Activated CD4-positive, CD25-positive, alpha-beta regulatory T cell (primary cell): ENCODE results near the gene EID3.
"Not testable (repeated sequence)": the region's sequence is repeated elsewhere in the genome, so short reads cannot be mapped to it uniquely, and the experiment has no call there.

Source experiments
- DNase-seq, 4 experiments: peaks; one replicate each; lab custom pipeline; 2025; lab: John Stamatoyannopoulos, UW

The EID3 gene

DNA sequence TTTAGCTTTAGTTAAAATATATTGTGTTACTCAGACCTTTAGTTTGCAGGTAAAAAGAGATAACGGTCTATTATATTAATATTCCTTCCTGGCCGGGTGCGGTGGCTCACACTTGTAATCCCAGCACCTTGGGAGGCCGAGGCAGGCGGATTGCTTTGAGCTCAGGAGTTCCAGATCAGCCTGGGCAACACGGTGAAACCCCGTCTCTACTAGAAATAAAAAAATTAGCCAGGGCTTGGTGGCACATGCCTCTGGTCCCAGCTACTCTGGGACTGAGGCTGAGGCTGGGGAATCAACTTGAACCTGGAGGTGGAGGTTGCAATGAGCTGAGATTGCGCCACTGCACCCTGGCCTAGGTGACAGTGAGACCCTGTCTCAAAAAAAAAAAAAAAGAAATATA is 13.2 kb upstream of the EID3 start:
- no peak for DNase-seq

DNA sequence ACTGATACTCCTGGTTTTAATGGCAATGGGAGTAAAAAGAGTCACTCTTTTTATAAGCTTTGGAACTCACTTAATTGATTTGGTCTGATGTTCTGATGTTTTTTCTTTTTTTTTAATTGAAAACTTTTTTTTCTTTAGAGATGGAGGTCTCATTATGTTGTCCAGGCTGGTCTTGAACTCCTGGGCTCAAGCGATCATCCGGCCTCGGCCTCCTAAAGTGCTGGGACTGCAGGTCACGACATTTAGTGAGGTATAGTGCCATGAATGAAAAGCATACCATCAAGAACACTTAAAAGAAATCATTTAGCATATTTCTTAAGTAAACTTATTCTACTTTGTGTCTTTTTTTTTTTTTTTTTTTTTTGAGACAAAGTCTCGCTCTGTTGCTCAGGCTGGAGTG is 12.7 kb upstream of the EID3 start:
- DNase-seq = no peak

DNA sequence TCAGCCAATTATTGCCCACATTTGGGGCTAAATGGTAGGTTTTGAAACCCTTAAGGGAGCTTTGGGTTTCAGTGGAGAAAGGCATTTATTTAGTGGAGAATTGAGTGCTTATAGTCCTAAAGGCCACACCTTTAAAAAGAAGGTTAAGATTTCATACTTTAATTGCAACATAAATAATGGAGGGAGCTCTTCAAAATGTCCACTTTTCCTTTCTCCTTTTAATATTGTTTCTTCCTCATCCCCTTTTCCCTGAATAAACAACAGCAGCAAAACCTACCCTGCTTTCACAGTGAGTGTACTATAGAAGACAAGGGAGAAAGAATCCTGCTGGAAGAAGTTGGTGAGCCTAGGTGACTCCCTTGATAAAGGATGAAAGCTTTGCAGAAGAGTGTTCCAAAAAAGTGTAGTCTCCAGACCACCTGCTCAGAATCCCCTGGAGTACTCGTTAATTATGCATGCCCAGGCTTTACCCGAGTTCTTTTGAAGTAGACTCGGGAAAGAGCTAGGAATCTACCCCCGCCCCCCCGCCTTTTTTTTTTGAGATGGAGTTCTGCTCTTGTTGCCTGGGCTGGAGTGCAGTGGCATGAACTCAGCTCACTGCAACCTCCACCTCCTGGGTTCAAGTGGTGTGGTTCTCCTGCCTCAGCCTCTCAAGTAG is 11.5 kb upstream of the EID3 start:
- DNase-seq = no peak

DNA sequence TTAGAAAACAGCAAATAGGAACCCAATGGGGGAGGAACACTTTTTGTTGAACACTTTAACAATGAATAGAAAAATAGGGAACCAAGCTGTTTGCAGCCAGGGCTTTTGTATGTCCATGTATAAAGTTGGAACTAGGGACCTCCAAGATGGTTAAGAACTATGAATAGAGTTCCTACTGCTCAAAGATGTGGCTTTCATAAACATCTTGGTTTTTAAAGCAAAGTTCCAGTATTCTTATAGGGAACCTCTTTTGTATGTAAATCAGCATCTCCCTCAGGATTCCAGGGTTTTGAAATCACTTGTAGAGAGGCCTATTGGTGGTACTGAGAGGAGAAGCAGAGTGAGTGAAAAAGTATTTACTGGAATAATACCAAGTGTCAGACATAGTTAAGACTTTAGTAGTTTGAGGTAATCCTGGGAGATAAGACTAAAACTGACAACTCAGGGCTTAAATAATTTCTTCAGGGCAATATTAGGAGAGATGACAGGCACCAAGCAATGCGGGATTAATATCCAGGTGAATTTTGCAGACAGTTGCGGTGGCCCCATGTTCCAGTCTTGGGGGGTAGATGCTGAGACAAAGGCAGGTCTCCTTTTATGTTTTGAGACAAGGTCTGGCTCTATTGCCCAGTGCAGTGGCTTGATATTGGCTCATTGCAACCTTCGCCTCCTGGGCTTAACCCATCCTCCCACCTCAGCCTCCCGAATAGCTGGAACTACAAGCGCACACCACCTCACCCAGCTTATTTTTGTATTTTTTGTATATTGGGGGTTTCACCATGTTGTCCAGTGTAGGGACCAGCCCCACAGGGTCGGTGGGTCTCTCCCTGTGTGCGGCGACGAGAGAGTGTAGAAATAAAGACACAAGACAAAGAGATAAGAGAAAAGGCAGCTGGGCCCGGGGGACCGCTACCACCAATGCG is 10.4 kb upstream of the EID3 start:
- no peak for DNase-seq

DNA sequence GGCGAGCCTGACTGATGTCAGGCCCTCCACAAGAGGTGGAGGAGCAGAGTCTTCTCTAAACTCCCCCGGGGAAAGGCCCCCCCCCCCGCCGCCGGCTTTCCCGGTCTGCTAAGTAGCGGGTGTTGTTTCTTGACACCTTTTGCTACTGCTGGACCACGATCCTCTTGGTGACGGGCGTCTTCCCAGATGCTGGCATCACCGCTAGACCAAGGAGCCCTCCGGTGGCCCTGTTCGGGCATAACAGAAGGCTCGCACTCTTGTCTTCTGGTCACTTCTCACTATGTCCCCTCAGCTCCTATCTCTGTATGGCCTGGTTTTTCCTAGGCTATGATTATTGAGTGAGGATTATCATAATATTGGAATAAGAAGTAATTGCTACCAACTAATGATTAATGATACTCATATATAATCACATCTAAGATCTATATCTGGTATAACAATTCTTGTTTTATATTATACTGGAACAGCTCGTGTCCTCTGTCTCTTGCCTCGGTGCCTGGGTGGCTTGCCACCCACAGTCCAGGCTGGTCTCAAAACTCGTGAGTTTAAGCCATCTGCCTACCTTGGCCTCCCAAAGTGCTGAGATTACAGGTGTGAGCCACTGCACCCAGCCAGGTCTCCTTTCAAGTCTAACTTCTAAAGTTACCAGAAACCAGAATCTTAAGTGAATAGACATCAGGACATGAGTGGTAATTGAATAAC is 9.2 kb upstream of the EID3 start:
- not testable (repeated sequence) for DNase-seq

DNA sequence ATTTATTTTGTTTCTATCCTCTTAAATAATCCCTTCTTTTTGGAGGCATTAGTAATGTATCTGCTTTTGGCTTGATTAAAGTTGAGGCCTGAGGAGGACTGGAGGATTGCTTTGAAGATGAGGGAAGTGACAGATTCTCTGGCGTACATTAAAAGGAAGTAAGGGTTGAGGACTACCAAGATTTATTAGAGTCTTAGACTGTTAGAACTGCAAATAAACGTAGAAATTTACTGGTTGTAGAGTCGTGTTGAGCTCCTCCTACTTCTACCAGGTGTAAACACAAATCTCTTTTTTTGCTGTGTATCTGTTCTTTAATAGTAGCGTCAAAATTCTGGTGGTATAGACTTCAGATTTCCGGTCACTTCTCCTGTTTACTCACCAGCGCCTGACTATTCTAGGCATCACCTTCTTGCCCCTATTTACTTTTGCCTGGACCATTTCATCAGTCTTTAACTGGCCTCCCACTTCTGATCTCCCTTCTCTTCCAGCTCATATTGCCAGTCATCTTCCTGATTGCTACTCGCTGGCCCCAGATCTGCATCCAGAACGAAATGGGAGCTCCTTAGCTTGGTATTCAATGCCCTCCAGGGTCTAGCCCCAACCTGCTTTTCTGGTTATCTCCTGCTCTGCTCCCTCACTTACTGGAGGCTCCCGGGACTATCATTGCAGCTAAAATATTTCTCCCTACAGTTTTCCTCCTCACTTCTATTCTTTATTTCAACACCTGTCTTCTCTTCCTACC is 8.4 kb upstream of the EID3 start:
- DNase-seq = no peak

DNA sequence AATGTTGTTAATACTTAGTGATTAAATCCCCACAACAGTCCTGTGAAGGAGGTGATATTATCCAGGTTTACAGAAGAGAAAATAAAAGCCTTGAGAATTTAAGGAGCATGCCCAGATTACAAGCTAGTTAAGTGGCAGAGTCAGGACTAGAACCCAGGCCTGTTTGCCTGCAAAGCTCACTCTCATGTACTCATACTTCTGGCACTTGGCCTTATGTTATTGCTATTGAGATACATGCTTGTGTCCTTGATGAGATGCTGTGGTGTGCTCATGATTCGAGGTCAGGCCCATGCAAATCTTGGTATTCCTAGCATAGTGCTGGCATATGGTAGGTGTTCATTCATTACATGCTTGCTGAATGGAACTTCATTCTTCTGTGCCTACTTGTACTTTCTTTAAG is 7.6 kb upstream of the EID3 start:
- DNase-seq = no peak

DNA sequence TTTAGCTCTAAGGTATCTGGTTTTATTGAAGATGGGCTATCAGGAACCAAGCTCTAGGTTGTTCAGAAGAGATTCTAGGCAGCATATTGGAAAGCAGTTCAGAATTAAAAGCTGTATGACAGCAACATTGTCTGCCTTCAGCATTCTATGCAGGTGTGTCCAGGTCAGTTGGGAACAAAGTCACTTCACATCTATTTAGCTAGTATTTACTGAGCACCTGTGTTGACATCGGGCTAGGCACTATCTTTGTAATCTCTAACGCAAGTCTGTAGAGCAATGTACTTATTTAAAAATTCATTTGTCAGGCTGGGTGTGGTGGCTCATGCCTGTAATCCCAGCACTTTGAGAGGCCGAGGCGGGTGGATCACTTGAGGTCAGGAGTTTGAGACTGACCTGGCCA is 6.8 kb upstream of the EID3 start:
- DNase-seq = no peak

DNA sequence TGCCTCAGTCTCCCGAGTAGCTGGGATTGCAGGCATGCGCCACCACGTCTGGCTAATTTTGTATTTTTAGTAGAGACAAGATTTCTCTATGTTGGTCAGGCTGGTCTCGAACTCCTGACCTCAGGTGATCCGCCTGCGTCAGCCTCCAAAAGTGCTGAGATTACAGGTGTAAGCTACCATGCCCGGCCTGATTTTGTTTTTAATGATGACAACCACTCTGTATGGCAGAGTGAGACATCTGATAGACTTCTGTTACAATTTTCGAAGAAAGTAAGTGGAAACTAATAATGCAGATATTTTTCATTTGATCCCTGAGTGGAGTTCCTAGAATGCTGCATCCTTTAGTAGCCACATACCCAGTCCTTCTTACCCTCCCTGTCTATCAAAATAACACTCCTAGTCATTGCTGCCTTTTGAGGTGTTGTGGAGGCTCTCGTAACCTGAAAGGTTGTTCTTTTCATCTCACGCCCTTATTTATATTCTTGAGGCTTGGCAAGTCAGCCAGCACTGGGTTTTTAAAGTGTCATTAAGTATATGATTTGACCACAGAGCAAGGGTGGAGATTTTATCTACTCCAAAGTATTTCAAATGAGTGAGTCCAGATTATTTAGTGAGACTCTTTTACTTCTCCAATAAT is 5.9 kb upstream of the EID3 start:
- DNase-seq = no peak

DNA sequence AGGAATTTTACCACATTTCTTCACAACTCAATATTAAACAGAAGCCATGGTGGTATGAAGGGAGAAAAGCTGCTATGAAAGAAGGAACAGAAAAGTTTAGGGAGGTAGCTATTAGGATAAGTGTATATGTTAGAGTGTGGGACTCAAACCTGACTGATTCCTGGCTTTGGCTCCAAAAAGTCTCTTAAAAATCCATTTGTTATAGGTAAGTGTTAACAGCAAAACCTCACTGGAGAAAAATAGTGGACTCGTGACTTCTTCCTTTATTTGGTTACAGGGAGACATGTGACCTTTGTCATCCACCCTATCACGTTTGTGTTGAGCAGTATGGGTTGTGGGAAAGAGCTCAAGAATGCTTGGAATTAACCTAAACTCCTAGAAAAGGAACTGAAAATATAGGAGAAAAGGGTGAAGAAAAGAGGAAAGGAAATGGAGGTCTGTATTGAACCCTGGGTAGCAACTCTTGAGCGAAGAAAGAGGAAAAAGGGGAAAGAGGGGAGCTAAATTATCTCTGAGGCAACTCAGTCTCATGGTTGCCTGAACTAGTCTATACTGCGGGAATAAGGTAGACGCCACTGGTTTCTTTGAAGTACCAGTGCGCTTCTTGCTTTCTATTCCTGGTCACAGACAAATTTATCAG is 3.6 kb upstream of the EID3 start:
- no peak for DNase-seq

DNA sequence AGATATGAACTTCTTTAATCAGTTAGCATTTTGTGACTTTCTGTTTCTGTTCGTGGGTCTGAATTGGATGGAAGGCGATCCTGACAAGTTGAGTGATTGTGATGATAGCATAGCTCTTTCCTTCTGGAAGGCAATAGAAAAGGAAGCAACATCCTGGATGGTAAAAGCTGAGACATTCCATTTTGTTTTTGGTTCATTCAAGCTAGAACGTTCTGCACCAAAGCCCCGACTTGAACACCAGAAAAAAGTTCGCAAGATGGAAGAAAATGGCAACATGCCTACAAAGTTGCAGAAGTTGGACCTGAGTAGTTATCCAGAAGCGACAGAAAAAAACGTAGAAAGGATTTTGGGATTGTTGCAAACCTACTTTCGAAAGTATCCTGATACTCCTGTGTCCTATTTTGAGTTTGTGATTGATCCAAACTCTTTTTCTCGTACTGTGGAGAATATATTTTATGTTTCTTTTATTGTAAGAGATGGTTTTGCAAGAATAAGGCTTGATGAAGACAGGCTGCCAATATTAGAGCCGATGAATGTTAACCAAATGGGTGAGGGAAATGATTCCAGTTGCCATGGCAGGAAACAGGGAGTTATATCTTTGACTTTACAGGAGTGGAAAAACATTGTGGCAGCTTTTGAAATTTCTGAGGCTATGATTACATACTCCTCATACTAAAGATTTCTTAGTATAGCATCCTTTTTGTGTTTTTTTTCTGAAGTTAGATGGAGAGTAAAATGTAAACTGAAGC is 896 bp downstream of the EID3 start:
- DNase-seq = no peak

DNA sequence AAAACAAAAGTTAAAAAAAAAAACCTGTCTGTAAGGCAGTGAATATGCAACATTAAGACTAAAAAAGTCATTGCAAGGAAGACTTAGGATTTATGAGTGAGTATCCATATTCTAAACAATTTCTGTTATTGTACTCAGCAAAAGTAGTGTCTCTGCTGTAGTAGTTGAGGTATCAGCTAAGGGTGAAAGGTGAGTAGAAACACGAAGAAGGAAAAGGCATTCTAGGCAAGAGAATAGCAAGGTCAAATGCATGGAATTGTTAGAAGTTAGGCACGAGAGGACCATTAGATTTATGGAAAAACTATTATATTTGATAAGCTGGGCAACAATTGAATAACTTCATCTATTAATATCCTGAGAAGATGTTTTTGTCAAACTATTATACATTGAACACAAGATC is 1.8 kb downstream of the EID3 start:
- no peak for DNase-seq

DNA sequence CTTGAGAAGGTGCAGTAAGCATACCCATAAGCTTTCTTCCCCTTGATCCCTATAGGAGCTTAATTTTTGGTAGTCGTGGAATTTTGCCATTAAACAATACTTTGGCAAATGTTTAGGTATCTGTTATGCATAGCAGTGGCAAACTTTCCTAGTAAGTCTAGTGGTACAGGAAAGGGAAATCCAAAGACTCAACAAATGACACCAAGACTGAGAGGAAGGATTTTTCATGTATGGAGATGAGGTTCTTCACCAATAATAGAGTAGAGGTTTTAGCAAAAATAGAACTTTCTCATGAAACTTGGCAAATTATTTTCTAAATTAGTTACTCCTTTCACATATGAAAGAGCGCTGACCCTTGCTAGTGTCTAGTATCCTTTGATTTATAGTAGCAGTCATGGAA is 2.8 kb downstream of the EID3 start:
- no peak for DNase-seq

DNA sequence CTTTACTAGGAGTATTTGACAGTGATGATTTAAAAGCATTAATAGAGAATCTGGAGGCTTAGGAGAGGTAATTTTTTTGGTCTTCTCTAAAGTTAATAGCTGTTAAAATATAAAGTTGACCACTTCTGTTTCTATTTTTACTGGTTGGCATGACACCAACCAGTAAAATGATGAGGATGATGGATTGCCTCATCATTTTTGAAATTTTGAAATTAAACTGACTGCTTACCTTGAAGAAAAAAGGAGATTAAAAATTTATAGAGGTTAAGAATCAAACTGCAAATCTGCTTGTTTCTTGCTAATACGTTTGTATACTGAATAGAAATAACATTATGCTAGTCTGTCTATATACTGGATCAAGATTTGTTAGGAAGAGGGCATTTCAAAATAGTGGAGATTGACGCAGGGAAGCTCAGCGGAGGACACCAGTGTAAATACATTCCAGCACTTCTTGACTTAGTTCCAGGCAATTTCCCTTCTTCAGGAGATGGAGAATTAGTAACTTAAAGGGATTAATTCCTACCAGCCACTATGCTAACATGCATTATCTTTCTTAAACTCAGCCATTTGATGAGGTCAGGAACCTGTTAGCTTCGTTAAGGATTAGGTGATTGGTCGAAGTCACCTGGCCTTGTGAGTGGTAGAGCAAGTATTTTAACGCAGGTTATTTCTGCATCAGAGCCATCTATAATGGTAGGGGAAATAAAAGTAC is 3.6 kb downstream of the EID3 start:
- no peak for DNase-seq

DNA sequence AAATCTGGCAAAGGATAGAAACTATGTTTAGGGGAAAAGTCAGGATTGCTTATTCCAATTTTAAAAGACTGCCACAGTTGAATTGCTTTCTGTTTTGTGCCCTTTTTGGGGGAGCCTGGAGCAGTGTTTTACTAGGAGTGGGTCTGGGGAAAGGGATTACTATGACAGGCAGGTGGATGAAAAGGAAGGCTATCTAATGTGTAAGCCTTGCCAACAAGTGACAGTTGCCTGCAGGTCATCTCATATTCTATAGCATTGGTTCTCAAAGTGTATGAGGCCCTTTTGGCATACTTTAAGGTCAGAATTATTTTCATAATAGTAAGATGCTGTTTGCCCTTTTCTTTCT is 4.1 kb downstream of the EID3 start:
- DNase-seq = no peak

DNA sequence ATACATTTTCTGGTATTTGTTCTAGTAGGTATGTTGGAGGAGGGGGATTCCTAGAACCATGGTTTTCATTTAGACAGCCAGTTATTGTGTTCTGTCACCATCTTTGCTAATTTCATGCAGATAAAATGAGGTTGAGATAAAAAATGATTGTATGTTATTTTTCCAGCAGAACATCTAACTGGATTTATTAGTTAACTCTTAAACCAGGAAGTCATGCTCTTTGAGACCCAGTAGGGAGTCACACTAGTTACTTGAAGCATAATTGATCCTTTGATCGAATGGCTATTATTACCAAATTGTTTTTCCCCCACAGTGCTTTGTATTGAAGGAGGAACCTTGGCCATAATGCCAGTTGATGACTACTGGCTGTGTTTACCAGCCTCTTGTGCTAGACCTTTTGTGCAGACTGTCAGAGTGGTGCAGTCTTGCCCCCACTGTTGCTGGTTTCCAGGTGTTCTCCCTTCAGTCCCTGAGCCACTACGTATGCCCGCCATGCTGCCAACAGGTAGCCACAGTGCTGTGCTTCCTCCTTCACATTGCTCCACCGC is 6.0 kb downstream of the EID3 start:
- DNase-seq = no peak

DNA sequence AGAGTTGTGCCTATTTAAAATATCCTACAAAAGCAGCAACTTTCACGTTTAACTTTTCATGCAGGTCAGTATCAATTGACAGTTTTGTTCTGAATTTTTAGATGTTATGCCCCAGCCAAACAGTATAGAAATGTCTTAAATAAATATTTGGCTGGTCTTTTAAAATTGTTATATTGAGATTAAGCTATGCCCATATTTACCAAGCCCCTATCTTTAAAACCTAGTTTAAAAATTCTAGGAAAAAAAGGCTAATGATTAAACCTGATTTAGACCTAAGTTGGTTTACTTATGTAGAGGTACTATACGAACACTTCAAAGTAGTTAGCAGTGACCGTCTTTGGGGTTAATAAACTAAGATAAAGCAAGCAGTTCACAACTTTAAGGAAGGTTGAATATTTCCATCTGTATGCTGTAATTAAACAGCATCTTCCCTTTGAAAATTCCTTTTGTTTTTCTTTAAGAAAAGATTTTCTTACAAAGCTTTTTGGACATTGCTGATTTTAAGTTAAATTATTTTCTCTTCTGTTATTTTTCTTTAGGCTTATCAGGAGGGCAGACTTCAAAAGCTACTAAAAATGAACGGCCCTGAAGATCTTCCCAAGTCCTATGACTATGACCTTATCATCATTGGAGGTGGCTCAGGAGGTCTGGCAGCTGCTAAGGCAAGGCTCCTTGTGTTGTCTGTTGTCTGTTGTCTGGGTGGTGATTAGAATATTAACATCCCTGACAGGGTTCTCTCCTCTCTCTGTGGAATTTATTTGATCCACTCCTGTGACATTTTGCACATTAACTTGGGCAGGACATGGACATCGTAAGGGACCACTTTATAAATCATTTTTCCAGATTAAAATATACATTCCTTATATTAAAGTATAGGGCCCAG is 7.5 kb downstream of the EID3 start:
- DNase-seq = no peak

DNA sequence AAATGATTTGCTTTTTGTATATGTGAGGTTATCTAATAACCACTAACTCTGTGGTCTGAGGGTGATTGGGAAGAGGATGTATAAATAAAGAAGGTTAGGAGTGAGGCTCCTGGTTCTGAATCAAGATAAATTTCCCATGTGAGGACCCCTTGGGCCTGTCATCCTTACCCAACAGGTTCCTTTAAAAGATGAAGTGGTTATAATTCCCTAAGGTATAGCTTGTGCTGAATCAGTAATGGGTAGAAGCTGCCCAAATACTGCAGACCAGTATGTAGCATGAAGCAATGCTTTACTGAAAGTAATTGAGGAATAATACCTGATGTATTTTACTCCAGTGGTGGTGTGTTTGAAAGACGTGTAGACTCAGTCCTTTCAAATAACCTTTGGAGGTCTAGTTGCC is 8.7 kb downstream of the EID3 start:
- DNase-seq = no peak

DNA sequence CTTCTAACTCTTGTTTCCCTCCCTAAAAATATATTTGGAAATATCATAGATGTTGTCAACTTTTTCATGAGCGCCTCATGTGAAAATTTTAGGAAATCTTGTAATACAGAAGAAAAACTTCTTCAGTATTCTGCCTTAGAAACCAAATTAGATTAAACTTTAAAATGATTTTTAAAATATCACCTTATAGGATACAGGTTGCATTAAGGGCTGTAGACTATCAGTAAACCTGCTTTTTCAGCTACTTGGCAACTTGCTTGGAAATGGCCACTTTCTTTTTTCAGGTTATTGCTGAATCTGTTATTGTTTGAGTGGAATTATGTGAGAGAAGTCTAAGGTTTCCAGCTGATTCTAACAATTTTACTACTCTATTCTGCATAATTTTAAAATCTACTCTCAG is 9.1 kb downstream of the EID3 start:
- no peak for DNase-seq
